HG03064 (cell line): Measurements from ENCODE around the gene ARL6IP5.

Source experiments
- ATAC-seq: cut with Tn5 transposase; IDR thresholded peaks from one replicate; pipeline ENCODE4 v1.9.1; 2021; ENCODE audit warnings: low read depth; ENCODE audit not compliant: unreplicated experiment

Gene ARL6IP5

GRCh38 chr3:69085168-69085832 lies 563 bp downstream of the ARL6IP5 start:
- no peak for ATAC-seq

- no peak for ATAC-seq
Observed at GRCh38 chr3:69085833-69086722, 1.3 kb downstream of the ARL6IP5 start.

GRCh38 chr3:69087030-69087791 lies 2.5 kb downstream of the ARL6IP5 start:
- ATAC-seq, result no peak

GRCh38 chr3:69088063-69088462 lies 3.3 kb downstream of the ARL6IP5 start:
- ATAC-seq, result no peak

- ATAC-seq, result no peak
Observed at GRCh38 chr3:69090021-69090420, 5.3 kb downstream of the ARL6IP5 start.

GRCh38 chr3:69091389-69092029 lies 6.8 kb downstream of the ARL6IP5 start:
- peak; percentile 2 for ATAC-seq

- ATAC-seq, result peak; percentile 79
Observed at GRCh38 chr3:69092030-69092516, 7.3 kb downstream of the ARL6IP5 start.

- ATAC-seq, result no peak
Observed at GRCh38 chr3:69094467-69095205, 9.9 kb downstream of the ARL6IP5 start.

- ATAC-seq, result no peak
Observed at GRCh38 chr3:69095636-69096035, 10.9 kb downstream of the ARL6IP5 start.

- no peak for ATAC-seq
Observed at GRCh38 chr3:69096299-69096698, 11.6 kb downstream of the ARL6IP5 start.

- ATAC-seq, result no peak
Observed at GRCh38 chr3:69097407-69098086, 12.8 kb downstream of the ARL6IP5 start.

GRCh38 chr3:69099576-69099975 lies 14.8 kb downstream of the ARL6IP5 start:
- ATAC-seq, result no peak

- no peak for ATAC-seq
Observed at GRCh38 chr3:69102384-69102783, 17.6 kb downstream of the ARL6IP5 start.

- no peak for ATAC-seq
Observed at GRCh38 chr3:69103123-69103522, 18.4 kb downstream of the ARL6IP5 start.

GRCh38 chr3:69104586-69104985 lies 19.8 kb downstream of the ARL6IP5 start:
- no peak for ATAC-seq

- no peak for ATAC-seq
Observed at GRCh38 chr3:69105320-69105719, 20.6 kb downstream of the ARL6IP5 start.

- ATAC-seq, result no peak
Observed at GRCh38 chr3:69107841-69108240, 23.1 kb downstream of the ARL6IP5 start.

GRCh38 chr3:69108811-69109210 lies 24.1 kb downstream of the ARL6IP5 start:
- ATAC-seq, result no peak

- no peak for ATAC-seq
Observed at GRCh38 chr3:69110941-69111546, 26.3 kb downstream of the ARL6IP5 start.
